HCT116 (cell line): ENCODE results near the gene PPM1E. TPM values are rescaled to one million over a fixed set of nuclear protein-coding genes. Genes with fewer than 3 reads are reported as not detected.

Source experiments
- ATAC-seq: fragments of 200-7000 bp; cut with Tn5 transposase; 2 replicates; pipeline ENCODE4 v1.9.1; 2020; ENCODE audit warnings: mild to moderate bottlenecking, moderate library complexity
- BruUV-seq: library from RNA; stranded (reverse); fragments of 400-500 nt; replicated peaks from 2 replicates; lab custom pipeline; 2021; lab: Mats Ljungman, UMichigan
- CTCF ChIA-PET: fragments of 300-600 bp; sonication (Branson Sonifier 250); formaldehyde crosslinking; loops from one replicate; lab custom pipeline; 2021; ENCODE audit warnings: antibody characterized with exemption; lab: Charles Lee
- POLR2A ChIA-PET: fragments of 300-600, 350-600 bp; sonication (Branson Sonifier 250); formaldehyde crosslinking; loops from one replicate; lab custom pipeline; 2021; ENCODE audit warnings: antibody characterized with exemption; lab: Charles Lee
- RAD21 ChIA-PET, 2 experiments: fragments of 300-600 bp; sonication (Branson Sonifier 250); formaldehyde crosslinking; loops; one replicate each; lab custom pipeline; 2023; ENCODE audit warnings: low total read pairs in 2 of 2; ENCODE audit not compliant: uncharacterized antibody in 2 of 2, unreplicated experiment in 2 of 2, low non-redundant PET in 1 of 2; lab: Charles Lee
- DNase-seq: peaks from one replicate; pipeline ENCODE4 v3.0.0-alpha.2; 2010; ENCODE audit warnings: low read depth, low spot score
- H2AFZ ChIP-seq: fragments of 200-600 bp; shearing (Covaris generic), sonication (generic); 2 replicates; pipeline ENCODE4 v1.6.1; 2017; ENCODE audit warnings: low read depth, mixed run types, mixed read lengths, antibody characterized with exemption, low read length; ENCODE audit not compliant: poor library complexity, severe bottlenecking
- H3K27ac ChIP-seq: 2 replicates; pipeline ENCODE4 v1.5.1; 2012; ENCODE audit warnings: low read depth, low read length
- H3K27me3 ChIP-seq: fragments of 200-600 bp; sonication (generic); 2 replicates; pipeline ENCODE4 v1.6.1; 2016; ENCODE audit warnings: mixed run types, low read length, mixed read lengths; ENCODE audit not compliant: insufficient read depth
- H3K36me3 ChIP-seq, 2 experiments: fragments of 200-500 bp in 1 of 2; fragments of 200-600 bp in 1 of 2; sonication (Bioruptor generic) in 1 of 2; sonication (generic) in 1 of 2; 2 replicates each; pipeline versions ENCODE4 v1.5.1 to v1.6.1; 2014 to 2016; ENCODE audit warnings: low read length in 2 of 2, inconsistent platforms in 1 of 2, mixed read lengths in 1 of 2, mixed run types in 1 of 2; ENCODE audit not compliant: insufficient read depth in 2 of 2, control insufficient read depth in 1 of 2
- H3K4me1 ChIP-seq, 2 experiments: fragments of 200-600 bp in 1 of 2; sonication (generic) in 1 of 2; 2 replicates each; pipeline versions ENCODE4 v1.5.1 to v1.6.1; 2012 to 2017; ENCODE audit warnings: low read length in 2 of 2, inconsistent platforms in 1 of 2, mild to moderate bottlenecking in 1 of 2, mixed read lengths in 1 of 2, mixed run types in 1 of 2, moderate library complexity in 1 of 2; ENCODE audit not compliant: insufficient read depth in 2 of 2, control insufficient read depth in 1 of 2
- H3K4me2 ChIP-seq: fragments of 200-600 bp; sonication (generic); 2 replicates; pipeline ENCODE4 v1.6.1; 2017; ENCODE audit warnings: mixed run types, low read length, mixed read lengths
- H3K4me3 ChIP-seq, 2 experiments: fragments of 200-600 bp in 1 of 2; sonication (generic) in 1 of 2; replicated peaks in 1 of 2; 2 replicates each; pipeline ENCODE4 v1.5.1; 2011 to 2016; ENCODE audit warnings: low read length in 2 of 2, control low read depth in 1 of 2, low read depth in 1 of 2, mild to moderate bottlenecking in 1 of 2, mixed read lengths in 1 of 2, mixed run types in 1 of 2
- H3K79me2 ChIP-seq: fragments of 200-600 bp; sonication (generic); 2 replicates; pipeline ENCODE4 v1.6.1; 2017; ENCODE audit warnings: mild to moderate bottlenecking, mixed run types, low read length, moderate library complexity, mixed read lengths; ENCODE audit not compliant: insufficient read depth
- H3K9ac ChIP-seq: fragments of 200-600 bp; sonication (generic); 2 replicates; pipeline ENCODE4 v1.6.1; 2016; ENCODE audit warnings: low read length, mixed read lengths
- H3K9me2 ChIP-seq: fragments of 200-600 bp; sonication (generic), shearing (Covaris generic); 2 replicates; pipeline ENCODE4 v1.6.1; 2017; ENCODE audit warnings: mixed run types, mild to moderate bottlenecking, moderate library complexity; ENCODE audit not compliant: insufficient read depth
- H3K9me3 ChIP-seq, 2 experiments: fragments of 200-500 bp in 1 of 2; fragments of 200-600 bp in 1 of 2; sonication (Bioruptor generic) in 1 of 2; sonication (generic) in 1 of 2; 2 replicates each; pipeline ENCODE4 v1.6.1; 2014 to 2017; ENCODE audit warnings: low read length in 2 of 2, mixed read lengths in 2 of 2, inconsistent platforms in 1 of 2, low read depth in 1 of 2, mild to moderate bottlenecking in 1 of 2, mixed run types in 1 of 2, moderate library complexity in 1 of 2; ENCODE audit not compliant: control insufficient read depth in 1 of 2, insufficient read depth in 1 of 2
- H4K20me1 ChIP-seq: fragments of 200-600 bp; sonication (generic), shearing (Covaris generic); 2 replicates; pipeline ENCODE4 v1.6.1; 2017; ENCODE audit warnings: mixed run types, mild to moderate bottlenecking, moderate library complexity; ENCODE audit not compliant: insufficient read depth
- ATF3 ChIP-seq: IDR thresholded peaks from 2 replicates; pipeline ENCODE4 v1.6.1; 2012
- CBX3 ChIP-seq: IDR thresholded peaks from 2 replicates; pipeline ENCODE4 v1.6.1; 2012; ENCODE audit warnings: low read depth
- CEBPB ChIP-seq: IDR thresholded peaks from 2 replicates; pipeline ENCODE4 v1.6.1; 2012; ENCODE audit warnings: low read depth
- EGR1 ChIP-seq: IDR thresholded peaks from 2 replicates; pipeline ENCODE4 v1.6.1; 2012; ENCODE audit warnings: low read depth
- ELF1 ChIP-seq: IDR thresholded peaks from 2 replicates; pipeline ENCODE4 v1.6.1; 2012; ENCODE audit warnings: low read depth, borderline replicate concordance
- EZH2 ChIP-seq: fragments of 200-600 bp; sonication (generic); IDR thresholded peaks from 2 replicates; pipeline ENCODE4 v1.6.1; 2017; ENCODE audit warnings: antibody characterized with exemption, mixed run types
- EZH2phosphoT487 ChIP-seq: fragments of 200-600 bp; IDR thresholded peaks from 2 replicates; pipeline ENCODE4 v1.6.1; 2018; ENCODE audit warnings: antibody characterized with exemption, borderline replicate concordance
- FOSL1 ChIP-seq: IDR thresholded peaks from 2 replicates; pipeline ENCODE4 v1.6.1; 2012; ENCODE audit warnings: low read depth
- MAX ChIP-seq: IDR thresholded peaks from 2 replicates; pipeline ENCODE4 v1.6.1; 2012
- POLR2A ChIP-seq: IDR thresholded peaks from 2 replicates; pipeline ENCODE4 v1.7.0; 2011; ENCODE audit warnings: borderline replicate concordance; ENCODE audit not compliant: insufficient read depth, insufficient read length; ENCODE audit errors: extremely low read depth
- POLR2AphosphoS5 ChIP-seq: IDR thresholded peaks from 2 replicates; pipeline ENCODE4 v1.6.1; 2011; ENCODE audit warnings: mild to moderate bottlenecking, low read depth, low read length, moderate library complexity
- RAD21 ChIP-seq: IDR thresholded peaks from 2 replicates; pipeline ENCODE4 v1.6.1; 2012; ENCODE audit warnings: low read depth, mild to moderate bottlenecking
- SP1 ChIP-seq: IDR thresholded peaks from 2 replicates; pipeline ENCODE4 v1.6.1; 2012; ENCODE audit warnings: low read depth
- SRF ChIP-seq: IDR thresholded peaks from 2 replicates; pipeline ENCODE4 v1.6.1; 2012; ENCODE audit warnings: low read depth
- TCF7L2 ChIP-seq: IDR thresholded peaks from 2 replicates; pipeline ENCODE4 v1.7.0; 2011; ENCODE audit warnings: borderline replicate concordance, inconsistent platforms; ENCODE audit not compliant: insufficient read depth, insufficient read length; ENCODE audit errors: extremely low read depth
- YY1 ChIP-seq: IDR thresholded peaks from 2 replicates; pipeline ENCODE4 v1.6.1; 2011; ENCODE audit warnings: low read length, low read depth, moderate library complexity, mild to moderate bottlenecking; ENCODE audit not compliant: insufficient replicate concordance; ENCODE audit errors: extremely low read depth
- ZBTB33 ChIP-seq: IDR thresholded peaks from 2 replicates; pipeline ENCODE4 v1.6.1; 2011; ENCODE audit warnings: mild to moderate bottlenecking, low read length, moderate library complexity; ENCODE audit not compliant: insufficient replicate concordance; ENCODE audit errors: extremely low read depth
- ZFX ChIP-seq: fragments of 450-650 bp; IDR thresholded peaks from 2 replicates; pipeline ENCODE4 v1.6.1; 2017
- ZNF274 ChIP-seq: fragments of 200-500 bp; sonication (Bioruptor generic); IDR thresholded peaks from 2 replicates; pipeline ENCODE4 v1.6.1; 2014; ENCODE audit warnings: mild to moderate bottlenecking, low read depth, low read length, inconsistent platforms
- intact Hi-C: fragments of 100-400 bp; cut with micrococcal nuclease; formaldehyde crosslinking; loops from 2 replicates; pipeline ENCODE4 v1.10.0; 2022
- total RNA-seq: library from RNA; stranded (reverse); gene quantifications from one replicate; pipeline ENCODE4 v1.2.1, GENCODE V29; 2021; ENCODE audit not compliant: unreplicated experiment
- TF ChIP-seq, protein P1 (sequence below): IDR thresholded peaks from 2 replicates; pipeline ENCODE4 v1.6.1; 2012; ENCODE audit warnings: low read depth

PPM1E gene
- total RNA-seq, 1 experiment from 2014 or later: 0.02 TPM

DNA sequence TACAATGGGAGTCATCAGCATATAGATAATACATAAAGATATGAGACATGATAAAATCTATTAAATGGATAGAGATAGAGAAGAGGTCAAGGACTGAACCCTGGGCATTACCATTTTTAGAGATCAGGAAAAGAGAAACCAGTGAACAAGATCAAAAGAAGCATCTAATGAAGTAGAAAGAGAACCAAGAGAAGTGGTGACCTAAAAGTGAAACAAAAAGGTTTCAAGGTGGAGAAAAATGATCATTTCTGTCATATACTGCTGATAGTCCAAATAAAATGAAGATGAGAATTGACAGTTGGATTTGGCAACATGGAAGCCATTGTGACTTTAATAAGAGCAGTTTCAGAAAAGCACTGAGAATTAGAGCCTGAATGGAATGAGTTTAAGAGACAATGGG, 165.1 kb downstream of the PPM1E start:
- no peaks in the 10 kb centered on the region for H3K4me1 ChIP-seq
- no peaks in the 10 kb centered on the region for H3K36me3 ChIP-seq
- intact Hi-C loops: no loop called here
- H3K79me2 ChIP-seq: no peaks in the 10 kb centered on the region
- no peak overlapping the region for H3K9ac ChIP-seq
- no TSS peak for BruUV-seq
- no peak overlapping the region for H3K4me2 ChIP-seq
- POLR2A ChIA-PET: no interaction called here
- H3K9me3 ChIP-seq: no peaks in the 10 kb centered on the region
- no peak overlapping the region for H3K4me3 ChIP-seq
- RAD21 ChIA-PET: no interaction called here
- no peak for TF ChIP-seq RAD21
- TF ChIP-seq EGR1: no peak
- TF ChIP-seq SRF: no peak
- no peak for TF ChIP-seq POLR2AphosphoS5
- no peak for TF ChIP-seq EZH2
- no peak for TF ChIP-seq CEBPB
- no peak for TF ChIP-seq SP1
- TF ChIP-seq TCF7L2: no peak
- no peak for TF ChIP-seq FOSL1
- no peak for TF ChIP-seq ZBTB33
- TF ChIP-seq, protein P1, sequence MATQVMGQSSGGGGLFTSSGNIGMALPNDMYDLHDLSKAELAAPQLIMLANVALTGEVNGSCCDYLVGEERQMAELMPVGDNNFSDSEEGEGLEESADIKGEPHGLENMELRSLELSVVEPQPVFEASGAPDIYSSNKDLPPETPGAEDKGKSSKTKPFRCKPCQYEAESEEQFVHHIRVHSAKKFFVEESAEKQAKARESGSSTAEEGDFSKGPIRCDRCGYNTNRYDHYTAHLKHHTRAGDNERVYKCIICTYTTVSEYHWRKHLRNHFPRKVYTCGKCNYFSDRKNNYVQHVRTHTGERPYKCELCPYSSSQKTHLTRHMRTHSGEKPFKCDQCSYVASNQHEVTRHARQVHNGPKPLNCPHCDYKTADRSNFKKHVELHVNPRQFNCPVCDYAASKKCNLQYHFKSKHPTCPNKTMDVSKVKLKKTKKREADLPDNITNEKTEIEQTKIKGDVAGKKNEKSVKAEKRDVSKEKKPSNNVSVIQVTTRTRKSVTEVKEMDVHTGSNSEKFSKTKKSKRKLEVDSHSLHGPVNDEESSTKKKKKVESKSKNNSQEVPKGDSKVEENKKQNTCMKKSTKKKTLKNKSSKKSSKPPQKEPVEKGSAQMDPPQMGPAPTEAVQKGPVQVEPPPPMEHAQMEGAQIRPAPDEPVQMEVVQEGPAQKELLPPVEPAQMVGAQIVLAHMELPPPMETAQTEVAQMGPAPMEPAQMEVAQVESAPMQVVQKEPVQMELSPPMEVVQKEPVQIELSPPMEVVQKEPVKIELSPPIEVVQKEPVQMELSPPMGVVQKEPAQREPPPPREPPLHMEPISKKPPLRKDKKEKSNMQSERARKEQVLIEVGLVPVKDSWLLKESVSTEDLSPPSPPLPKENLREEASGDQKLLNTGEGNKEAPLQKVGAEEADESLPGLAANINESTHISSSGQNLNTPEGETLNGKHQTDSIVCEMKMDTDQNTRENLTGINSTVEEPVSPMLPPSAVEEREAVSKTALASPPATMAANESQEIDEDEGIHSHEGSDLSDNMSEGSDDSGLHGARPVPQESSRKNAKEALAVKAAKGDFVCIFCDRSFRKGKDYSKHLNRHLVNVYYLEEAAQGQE: no peak
- no peak for TF ChIP-seq ZFX
- TF ChIP-seq EZH2phosphoT487: no peak
- TF ChIP-seq ZNF274: no peak
- TF ChIP-seq ATF3: no peak
- no peak for TF ChIP-seq MAX
- no peak for TF ChIP-seq ELF1
- no peak for TF ChIP-seq POLR2A
- TF ChIP-seq CBX3: no peak
- TF ChIP-seq YY1: no peak
- H3K27ac ChIP-seq: no peak overlapping the region
- no peak for DNase-seq
- H2AFZ ChIP-seq: no peak overlapping the region
- no peaks in the 10 kb centered on the region for H3K9me2 ChIP-seq
- H3K27me3 ChIP-seq: no peaks in the 10 kb centered on the region
- CTCF ChIA-PET: no interaction called here
- no peaks in the 10 kb centered on the region for H4K20me1 ChIP-seq
- ATAC-seq: no peak
